NAMALWA (cell line): ENCODE data around the gene VIPR2.

Experiments used
- DNase-seq: peaks from one replicate; pipeline ENCODE4 v3.0.0-alpha.2; 2015; ENCODE audit warnings: low spot score

Gene VIPR2

DNA sequence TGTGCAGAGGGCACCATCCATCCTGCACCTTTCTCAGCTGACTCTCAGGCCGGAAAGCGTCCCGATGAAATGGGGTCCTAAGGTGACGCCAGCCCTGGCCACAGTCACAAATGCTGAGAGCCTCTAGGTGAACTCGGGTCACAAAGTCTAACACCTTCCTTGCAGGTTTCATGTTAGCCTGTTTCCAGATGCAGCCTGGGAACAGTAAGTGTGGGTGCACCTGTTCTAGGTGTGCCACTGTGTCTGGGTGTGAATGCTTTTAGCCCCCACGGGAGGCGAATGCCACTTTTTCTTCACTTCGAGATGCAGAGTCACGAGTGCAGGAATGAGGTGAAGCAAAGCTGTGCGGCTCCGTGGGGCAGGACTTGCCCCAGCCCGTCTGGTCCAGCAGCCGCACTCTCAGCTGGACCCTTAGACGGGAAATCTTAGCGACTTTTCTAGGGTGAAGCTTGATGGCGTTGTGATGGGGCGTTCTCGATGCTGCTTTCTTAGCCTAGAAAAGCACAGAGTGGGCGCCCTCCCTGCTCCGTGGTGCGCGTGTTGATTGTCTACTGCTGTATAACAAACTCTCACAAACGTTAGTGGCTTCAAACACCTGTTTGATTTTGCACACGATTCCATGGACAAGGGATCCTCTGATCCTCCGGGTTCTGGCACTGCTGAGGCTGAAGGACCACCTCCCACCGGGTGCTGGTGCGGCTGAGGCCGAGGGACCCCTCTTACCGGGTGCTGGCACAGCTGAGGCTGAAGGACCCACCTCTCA, 13.6 kb upstream of the VIPR2 start:
- no peak for DNase-seq

DNA sequence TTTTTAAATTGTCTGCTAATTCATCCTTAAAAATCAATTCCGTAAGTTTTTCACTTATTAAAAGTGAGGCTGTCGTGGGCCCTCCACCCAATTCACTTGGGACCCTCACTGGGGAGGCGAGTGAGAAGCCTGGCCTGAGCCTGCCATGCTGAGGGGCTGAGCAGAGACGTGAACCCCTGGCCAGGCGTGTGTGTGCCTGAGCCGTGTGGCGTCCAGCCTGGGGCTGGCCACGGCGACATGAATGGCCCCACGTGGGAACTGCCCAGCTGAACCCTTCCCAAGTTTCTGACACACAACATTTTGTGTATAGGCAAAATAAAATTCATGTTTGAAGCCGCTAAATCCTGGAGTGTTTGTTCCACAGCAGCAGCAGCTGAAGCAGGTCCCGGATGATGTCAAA, 13.0 kb upstream of the VIPR2 start:
- DNase-seq, result no peak

DNA sequence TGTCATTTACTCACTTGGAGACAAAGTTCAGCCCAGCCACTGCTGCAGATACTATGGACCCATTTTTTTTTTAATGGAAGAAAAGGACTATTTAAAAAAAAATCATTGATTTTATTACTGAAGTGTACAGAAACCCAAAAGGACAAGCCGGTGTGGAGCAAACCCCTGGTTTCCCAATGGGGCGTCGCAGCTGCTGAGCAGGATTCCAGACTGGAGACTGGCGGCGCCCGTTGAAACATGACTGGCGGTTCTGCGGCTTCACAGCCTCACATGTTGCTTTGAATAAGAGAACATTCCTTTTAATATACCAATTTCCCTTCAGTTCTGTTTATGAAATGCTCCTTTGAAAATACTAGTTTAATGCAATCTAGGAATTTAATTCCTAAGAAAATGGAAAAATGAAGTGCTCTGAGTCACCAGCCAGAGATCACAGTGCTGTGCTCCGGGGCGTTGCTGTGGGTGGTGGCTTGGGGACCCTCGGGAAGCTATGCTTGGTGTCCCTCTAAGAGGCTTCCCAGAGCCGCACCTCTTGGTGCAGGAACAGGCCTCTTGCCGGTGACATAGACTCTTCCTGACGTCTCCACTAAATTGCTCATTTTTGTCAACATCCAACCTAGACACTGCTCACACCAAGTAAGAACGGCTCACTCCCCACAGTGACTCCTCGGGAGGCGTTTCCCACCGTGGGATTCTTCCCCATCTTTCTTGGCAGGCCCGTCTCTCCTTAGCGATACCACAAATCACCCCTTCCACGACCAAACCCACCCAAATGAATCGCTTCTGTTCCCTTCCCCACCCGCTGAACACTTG, 12.0 kb upstream of the VIPR2 start:
- DNase-seq, result no peak

DNA sequence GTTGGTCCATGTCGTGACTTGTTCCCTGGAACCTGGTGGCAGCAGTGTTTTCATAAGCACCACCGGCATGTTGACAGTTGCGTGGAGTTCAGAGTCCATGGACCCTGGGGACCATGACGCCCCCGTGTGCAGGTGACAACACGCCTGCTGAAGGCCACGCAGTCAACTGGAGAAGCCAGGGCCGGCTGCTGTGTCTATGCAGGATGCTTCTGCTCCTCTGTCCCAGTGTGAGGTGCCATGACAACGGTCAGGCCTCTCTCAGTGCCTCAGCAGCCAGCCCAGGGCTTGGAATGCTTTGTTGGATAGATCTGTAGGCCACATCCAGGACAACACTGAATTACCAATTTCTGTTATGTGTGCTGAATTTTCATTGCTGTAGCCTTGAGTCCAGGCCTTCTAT, 10.7 kb upstream of the VIPR2 start:
- no peak for DNase-seq

DNA sequence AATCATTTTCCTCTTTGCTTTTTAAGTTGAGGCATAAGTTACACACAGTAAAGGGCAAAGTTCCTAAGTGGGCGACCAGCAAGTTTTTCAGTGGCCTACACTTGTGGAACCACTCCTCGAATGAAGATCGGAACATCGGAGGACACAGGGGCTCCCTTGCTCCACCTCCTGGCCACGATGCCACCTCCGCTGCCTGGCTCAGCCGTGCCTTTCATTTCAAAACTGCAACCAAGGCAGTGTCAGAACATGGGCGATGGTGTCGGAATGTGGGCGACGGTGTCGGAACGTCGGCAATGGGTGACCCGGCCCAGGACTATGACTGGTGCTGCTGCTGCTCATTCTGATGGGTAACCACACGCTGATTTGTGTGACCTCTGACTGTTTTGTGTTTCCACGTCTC, 9.6 kb upstream of the VIPR2 start:
- no peak for DNase-seq

DNA sequence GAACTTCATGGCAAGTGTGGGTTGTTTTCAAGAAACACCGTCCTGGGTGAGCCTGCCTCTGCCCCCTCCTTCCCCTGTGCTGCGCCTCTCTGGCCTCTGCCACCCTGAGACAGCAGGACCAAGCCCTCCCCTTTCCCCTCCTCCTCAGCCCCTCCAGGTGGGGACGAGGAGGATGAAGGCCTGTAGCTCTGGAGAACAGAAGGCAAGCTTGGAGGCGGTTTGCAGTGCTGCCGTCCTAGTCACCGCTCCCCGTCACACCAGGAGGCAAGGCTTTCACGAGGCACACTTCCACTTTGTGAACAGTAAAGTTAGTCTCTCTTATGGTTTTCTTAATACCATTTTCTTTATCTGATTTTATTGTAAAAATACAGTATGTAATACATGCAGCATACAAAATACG, 8.8 kb upstream of the VIPR2 start:
- DNase-seq, result no peak

DNA sequence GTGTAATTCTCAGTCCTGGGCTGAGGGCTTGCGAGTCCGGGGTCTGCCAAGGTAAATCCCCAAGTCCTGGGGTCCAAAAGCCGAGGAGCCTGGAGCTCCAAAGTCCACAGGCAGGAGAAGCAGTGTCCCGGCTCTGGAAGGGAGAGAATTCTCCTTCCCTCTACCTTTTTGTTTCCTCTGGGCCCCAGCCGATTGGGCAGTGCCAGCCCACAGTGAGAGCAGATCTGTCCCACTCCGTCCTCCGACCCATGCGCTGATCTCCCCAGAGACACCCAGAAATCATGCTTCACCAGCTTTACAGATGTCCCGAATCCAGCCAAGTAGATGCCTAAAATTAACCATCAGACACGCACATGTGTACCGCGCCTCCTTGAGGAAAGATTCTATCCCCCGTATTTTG, 8.1 kb upstream of the VIPR2 start:
- DNase-seq, result no peak

DNA sequence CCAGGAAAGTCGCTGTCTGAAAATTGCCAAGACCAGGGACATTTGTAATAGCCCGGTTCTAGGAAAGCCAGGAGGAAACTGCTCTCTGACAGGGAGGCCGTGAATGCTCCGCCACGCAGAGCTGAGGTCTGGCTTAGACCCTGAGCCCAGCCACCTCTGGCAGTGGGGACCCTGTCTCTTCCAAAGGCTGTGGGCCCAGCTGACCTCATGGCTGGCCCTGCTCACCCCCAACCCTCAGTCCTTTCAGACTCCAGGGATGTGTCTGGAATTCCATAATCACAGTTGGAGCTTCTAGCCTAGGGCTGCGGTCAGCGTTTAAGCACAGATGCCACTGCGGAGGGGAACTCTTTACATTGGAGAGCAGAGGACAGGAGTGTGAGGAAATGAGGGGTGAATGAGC, 6.6 kb upstream of the VIPR2 start:
- DNase-seq, result no peak

DNA sequence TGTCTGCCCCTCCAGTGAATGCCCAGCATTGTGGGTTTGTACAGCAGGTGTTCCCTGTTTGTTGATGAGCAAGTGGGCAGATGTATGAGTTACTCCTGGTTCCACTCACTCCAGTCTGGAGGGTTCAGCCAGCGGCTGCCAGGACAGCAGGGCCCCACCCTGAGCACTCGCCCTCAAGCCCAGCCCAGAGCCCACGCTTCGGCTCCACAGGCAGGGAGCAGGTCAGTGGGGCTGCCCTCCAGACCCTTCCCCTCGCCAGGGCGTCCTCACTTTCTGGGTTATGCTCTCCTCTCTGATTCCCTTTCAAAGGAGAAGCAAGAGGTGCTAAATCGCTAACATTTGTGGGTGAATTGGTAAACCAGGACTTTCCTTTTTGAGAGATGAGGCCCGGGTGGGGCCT, 4.8 kb upstream of the VIPR2 start:
- DNase-seq, result no peak

DNA sequence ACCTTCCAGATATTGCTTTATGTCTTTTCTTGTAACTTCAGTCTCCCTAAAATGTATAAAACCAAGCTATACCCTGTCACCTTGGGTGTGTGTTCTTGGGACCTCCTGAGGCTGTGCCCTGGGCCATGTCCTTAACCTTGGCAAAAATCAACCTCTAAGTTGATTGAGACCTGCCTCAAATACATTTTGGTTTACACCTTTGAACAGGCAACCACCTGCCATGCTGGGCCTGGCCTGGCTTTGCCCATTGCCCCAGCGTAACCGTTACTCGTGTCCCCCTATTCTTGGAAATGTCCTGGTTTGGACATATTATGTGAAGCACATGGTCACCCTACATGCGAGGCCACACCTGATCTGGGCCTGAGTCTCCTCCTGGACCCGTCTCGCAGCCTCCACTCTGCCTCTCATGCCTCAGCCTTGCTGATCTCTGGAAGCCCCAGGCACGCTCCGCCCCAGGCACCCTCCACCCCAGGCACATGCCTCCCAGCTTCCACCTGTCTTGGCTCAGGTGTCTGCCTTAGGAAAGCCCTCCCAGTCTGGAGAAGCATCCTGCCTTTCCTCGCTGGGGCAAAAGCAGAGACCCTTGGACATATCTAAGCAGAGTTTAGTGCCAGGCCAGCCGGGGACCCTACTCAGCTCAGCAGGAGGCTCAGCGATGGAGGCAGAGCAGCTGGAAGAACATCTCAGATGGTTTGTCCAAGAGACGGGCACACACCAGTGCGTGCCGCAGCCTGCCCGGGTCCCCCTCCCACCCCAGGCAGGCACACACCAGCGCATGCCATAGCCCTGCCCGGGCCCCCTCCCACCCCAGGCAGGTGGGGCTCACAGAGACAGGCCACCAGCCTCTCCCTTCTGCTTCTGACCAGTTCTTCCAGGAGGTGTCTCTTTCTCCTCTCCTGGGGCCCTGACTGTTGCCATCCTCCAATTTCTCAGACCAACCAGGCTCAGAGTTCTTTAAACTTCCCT, 4.0 kb upstream of the VIPR2 start:
- DNase-seq, result no peak

DNA sequence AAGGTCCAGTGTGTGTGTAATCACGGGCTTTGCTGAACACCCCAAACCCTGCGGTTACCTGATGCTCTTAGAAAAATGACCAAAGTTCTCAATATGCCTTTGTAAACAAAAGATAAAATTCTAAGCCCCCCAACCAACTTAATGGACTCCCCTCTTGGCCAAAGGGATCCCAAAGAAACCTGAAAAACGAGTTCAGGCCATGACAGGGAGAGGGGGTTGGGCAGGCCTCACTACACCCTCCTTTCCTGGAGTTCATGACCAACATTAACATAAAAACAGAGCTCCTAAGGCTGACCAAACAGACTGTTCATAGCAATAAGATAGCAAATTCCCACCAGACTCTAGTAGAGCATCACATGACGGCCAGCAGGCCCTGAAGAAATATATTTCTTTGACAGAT, 3.0 kb upstream of the VIPR2 start:
- no peak for DNase-seq

DNA sequence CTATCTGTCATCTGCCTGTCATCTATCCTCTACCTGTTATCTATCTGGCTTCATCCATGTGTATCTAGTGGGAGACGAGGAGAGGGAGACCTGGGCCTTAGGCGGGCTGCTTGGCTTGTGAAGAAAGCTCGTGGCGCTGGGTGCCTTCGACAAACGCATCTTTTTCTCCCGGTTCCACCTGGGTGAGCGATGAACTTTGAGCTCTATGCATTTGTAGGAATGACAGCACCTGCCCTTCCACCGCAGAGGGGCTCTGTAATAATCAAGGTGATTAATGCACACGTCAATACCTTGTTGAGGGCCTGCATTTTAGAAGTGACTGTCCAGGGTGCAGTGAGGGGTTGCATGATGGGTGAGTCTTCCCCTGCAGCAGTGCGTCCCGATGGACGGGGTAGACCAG, 2.6 kb upstream of the VIPR2 start:
- DNase-seq, result no peak

DNA sequence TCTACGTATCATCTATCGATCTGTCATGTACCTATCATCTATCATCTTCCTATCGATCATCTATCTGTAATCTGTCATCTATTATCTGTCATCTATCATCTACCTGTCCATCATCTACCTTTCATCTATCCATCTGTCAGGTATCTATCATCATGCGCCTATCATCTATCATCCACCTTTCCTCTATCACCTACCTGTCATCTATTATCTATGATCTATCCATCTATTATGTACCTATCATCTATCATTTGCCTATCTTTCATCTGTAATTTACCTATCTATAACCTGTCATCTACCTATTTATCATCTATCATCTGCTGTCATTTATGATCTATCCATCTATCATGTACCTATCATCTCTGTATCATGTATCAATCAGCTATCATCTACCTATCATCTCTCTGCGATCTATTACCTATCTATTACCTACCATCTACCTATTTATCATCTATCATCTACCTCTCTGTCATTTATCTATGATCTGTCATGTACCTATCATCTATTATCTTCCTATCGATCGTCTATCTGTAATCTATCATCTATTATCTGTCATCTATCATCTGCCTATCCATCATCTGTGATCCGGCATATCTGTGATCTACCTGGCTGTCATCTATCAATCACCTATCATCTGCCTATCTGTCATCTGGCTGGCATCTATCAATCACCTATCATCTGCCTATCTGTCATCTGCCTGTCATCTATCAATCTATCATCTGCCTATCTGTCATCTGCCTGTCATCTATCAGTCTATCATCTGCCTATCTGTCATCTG, 1.6 kb upstream of the VIPR2 start:
- DNase-seq, result no peak

DNA sequence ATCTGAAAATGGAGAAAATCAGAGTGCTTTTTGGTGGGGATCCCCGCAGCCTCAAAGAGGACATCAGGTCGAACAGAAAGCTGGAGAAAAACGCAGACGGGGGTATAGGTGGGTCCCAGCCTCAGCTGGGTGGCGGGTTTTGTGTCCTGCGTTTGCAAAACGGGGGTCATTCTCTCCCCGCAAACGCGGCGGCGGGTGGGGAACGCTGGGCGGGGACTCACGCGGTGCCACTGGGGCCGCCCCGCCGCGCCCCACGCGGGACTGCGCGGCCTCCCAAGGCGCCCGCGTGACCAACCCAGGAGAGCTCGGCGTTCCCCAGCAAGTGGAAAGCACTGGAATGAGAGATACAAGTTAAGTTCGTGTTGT, 806 bp upstream of the VIPR2 start:
- no peak for DNase-seq

DNA sequence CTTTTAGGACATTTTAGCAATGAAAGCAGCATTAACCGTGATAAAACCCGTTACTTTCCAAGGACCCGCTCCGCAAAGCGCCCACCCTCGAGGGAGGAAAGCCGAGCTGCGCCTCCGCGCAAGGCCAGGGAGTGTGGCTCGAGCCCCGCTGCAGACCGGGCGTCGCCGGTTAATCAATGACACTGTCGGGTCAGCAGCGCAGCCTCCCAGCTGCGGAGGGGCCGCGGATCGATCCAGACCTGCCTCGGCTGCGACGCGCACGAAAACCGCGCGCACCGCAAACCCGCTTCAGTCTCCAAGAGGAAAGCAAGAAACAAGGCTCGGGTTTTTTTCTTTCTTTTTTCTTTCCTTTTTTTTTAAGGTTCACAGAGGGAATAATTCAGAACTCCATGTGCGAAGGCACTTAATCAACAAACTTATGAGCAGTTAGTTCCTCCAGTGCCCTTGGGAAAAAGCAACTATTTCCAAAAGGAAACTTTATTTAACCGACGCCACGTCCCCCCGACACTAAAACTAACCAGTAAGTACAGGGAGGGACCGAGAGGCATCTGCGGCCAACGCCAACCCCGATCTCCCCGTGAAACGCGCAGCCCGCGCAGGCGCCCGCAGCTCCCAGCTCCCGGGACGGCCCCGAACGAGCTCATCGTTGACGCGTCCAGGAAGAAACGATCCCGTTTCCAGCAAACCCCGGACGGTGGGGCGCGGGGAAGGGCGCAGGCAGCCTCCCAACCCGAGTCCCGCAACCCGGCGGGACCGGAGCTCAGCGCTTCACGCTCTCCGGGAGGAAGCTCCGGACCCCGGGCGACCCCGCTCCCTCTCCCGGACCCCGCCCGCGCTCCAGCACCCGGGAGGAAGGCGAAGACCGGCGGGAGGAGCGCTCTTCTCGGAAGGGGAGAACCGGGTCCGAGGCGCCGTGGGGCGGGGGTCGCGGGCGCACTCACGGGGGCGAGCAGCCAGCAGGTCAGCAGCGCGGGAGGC, 598 bp downstream of the VIPR2 start:
- no peak for DNase-seq

DNA sequence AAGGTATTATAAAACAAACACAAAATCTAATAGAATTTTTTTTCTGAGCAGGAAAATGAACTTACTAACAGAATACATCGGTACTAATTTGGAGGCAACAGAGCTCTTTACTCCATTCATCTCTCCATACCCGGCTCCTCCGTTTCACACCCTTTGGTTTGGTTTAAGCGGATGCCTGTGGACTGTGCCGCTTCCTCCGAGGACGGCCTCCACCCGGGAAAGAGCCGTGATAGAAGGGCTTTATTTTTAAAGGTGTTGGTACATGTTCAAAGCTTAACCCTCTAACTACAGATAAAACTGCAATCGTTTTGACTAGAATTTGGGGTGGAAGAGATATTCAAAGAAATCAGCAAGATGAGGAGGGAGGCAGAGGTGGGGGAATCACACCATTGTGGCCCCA, 1.9 kb downstream of the VIPR2 start:
- no peak for DNase-seq

DNA sequence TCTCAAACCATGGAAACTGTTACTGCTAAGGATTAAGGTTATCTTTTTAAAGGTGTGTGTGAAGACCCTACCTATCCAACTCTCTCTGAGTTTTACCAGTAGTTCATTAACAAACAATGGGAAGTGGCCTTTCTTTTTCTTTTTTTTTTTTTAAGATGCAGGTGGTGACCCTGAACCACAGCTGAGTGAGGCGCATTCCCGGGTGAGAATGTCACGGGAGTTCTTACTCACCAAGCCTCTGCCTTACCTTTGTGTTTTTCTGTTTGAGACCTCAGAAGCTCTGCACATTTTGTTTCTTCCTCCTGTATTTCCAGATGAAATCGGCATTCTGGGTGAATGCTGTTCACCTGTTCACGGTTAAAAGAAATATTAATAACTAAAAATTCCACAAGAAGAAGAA, 2.5 kb downstream of the VIPR2 start:
- DNase-seq, result no peak

DNA sequence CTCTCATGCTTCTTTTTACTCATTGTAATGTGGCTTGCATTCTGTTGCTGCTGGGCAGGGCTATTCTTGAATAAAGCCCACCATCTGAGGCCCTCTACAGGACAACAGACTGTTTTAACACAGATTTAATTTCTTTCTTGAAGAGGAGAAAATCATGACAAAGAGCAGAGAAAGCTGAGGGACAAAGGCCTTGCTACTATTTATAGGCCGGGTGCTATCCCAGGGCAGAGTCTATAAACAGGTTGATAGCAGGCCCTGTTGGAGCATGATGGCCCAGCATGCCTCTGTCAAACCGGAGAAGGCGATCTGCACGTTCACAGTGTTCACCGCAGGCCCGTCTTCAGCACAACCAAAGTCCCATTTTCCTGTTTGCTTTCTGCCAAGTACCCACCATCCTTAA, 3.0 kb downstream of the VIPR2 start:
- no peak for DNase-seq

DNA sequence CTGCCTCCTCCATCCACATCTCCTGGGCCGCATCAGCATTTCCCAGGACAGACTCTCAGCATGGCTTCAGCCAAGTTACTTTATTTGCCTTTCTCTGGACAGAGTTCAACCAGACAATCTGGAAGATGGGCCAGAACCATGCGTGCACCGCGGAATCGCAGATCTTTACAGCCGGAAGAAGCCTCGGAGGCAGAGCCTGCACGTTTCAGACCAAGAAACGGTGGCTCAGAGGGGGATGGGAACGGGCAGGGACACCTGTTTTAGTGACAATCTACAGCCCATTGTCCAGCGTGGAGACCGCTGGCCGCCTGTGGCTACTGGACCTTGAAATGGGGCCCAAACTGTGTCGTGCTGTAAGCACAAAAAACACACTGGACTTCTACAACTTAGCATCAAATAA, 3.5 kb downstream of the VIPR2 start:
- DNase-seq, result no peak

DNA sequence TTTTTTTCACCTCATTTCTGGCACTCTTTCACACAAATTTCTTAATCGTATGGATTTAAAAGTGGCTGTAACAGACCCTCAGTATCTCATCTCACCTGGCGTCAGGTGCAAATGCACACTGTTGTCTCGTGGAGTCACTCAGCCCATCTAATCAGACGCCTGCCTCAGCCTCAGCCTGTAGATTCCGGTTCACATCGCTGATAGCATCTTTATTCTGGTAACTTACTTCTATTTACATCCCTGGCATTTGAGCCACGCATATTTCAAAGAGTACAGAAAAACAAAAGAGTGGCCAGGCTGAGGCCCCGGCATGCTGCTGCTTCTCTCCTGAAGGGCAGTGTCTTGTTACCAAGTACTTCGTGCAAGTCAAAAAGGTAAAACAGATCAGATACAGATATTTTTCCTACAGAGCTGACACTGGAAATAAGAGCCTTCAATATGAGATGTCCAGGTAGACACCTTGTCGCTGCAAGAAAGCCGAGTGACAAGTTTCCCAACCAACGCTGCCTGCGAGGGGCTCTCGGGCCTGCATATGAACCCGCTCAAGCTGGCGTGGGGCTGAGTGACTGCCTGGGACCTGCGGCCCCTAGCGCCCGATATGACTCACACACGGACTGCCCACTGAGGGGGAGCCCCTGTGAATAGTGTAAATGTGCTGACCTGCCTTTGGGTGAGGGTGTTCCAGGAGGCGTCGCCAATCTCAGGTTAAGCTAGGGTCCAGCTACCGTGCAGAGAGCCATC, 4.3 kb downstream of the VIPR2 start:
- DNase-seq, result no peak
